ENCODE measurements around the gene TCF7L2. TPM values are rescaled to one million over a fixed set of nuclear protein-coding genes. Genes with fewer than 3 reads are reported as not detected.

TCF7L2 gene
- polyA plus RNA-seq, 1 donor from 2014 or later = 1.7 TPM

DNA sequence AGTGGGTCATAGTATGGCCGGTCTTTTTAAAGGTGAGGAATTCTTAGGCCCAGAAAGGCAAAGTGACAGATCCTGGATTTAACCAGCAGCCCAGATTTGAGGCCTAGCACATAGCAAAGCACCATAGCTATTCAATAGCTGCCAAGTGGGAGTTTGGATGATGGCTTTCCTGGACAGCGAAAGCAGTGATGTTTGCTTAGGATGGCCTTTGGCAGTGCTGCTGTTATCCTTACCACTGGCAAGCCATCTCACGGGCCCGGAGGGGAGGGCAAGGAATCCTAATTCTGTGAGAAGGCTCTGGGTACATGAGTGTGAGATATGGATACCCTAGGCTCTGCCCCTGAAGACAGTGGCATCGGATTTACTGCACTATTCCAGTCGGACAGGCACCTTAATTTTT is 50.4 kb downstream of the TCF7L2 start:
- TF ChIP-seq MXI1 (conservative IDR thresholded peaks at IDR 0.05; ENCODE audit: poor library complexity, severe bottlenecking) (no peak), CTCF (IDR thresholded peaks at IDR 0.05; ENCODE audit: poor library complexity, severe bottlenecking) (no peak), RAD21 (conservative IDR thresholded peaks at IDR 0.05) (no peak), POLR2AphosphoS5 (IDR thresholded peaks at IDR 0.05) (no peak), EZH2 (IDR thresholded peaks at IDR 0.05; ENCODE audit: borderline replicate concordance, insufficient read depth, low read length, poor library complexity, severe bottlenecking) (no peak), TAF1 (IDR thresholded peaks at IDR 0.05; ENCODE audit: low read depth) (no peak), SMC3 (conservative IDR thresholded peaks at IDR 0.05; ENCODE audit: poor library complexity) (no peak), EP300 (conservative IDR thresholded peaks at IDR 0.05; ENCODE audit: poor library complexity, severe bottlenecking) (no peak)
- TF ChIP-seq, protein P1, sequence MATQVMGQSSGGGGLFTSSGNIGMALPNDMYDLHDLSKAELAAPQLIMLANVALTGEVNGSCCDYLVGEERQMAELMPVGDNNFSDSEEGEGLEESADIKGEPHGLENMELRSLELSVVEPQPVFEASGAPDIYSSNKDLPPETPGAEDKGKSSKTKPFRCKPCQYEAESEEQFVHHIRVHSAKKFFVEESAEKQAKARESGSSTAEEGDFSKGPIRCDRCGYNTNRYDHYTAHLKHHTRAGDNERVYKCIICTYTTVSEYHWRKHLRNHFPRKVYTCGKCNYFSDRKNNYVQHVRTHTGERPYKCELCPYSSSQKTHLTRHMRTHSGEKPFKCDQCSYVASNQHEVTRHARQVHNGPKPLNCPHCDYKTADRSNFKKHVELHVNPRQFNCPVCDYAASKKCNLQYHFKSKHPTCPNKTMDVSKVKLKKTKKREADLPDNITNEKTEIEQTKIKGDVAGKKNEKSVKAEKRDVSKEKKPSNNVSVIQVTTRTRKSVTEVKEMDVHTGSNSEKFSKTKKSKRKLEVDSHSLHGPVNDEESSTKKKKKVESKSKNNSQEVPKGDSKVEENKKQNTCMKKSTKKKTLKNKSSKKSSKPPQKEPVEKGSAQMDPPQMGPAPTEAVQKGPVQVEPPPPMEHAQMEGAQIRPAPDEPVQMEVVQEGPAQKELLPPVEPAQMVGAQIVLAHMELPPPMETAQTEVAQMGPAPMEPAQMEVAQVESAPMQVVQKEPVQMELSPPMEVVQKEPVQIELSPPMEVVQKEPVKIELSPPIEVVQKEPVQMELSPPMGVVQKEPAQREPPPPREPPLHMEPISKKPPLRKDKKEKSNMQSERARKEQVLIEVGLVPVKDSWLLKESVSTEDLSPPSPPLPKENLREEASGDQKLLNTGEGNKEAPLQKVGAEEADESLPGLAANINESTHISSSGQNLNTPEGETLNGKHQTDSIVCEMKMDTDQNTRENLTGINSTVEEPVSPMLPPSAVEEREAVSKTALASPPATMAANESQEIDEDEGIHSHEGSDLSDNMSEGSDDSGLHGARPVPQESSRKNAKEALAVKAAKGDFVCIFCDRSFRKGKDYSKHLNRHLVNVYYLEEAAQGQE (IDR thresholded peaks at IDR 0.05; ENCODE audit: borderline replicate concordance) = no peak
- no peaks in the 10 kb centered on the region for H4K20me1 ChIP-seq (ENCODE audit: insufficient read depth)
- no peaks in the 10 kb centered on the region for H3K36me3 ChIP-seq (ENCODE audit: insufficient read depth, low read length)
- H3K27ac ChIP-seq (ENCODE audit: low read length) = no peak overlapping the region
- H3K79me2 ChIP-seq (replicated peaks; ENCODE audit: insufficient read depth, low read length) = peaks cover 27% of the 10 kb centered on the region
- H3K9me3 ChIP-seq (ENCODE audit: low read length) = no peaks in the 10 kb centered on the region
- no peaks in the 10 kb centered on the region for H3K27me3 ChIP-seq (ENCODE audit: insufficient read depth, low read depth, low read length)
- H2AFZ ChIP-seq (ENCODE audit: low read depth, low read length) = no peak overlapping the region
- H3K4me2 ChIP-seq (ENCODE audit: low read length) = no peak overlapping the region
- no peaks in the 10 kb centered on the region for H3K9me2 ChIP-seq (ENCODE audit: insufficient read depth, low read length)
- H3K4me3 ChIP-seq (ENCODE audit: low read length) = no peak overlapping the region
- H3F3A ChIP-seq (ENCODE audit: insufficient read depth, low read length, poor library complexity, severe bottlenecking) = no peaks in the 10 kb centered on the region
- no peak overlapping the region for H3K9ac ChIP-seq (ENCODE audit: low read length)

- H3K27ac ChIP-seq (ENCODE audit: low read length) = no peak overlapping the region
- no peak overlapping the region for H3K4me2 ChIP-seq (ENCODE audit: low read length)
- no peaks in the 10 kb centered on the region for H3K9me2 ChIP-seq (ENCODE audit: insufficient read depth, low read length)
- no peak overlapping the region for H3K9ac ChIP-seq (ENCODE audit: low read length)
- H3K79me2 ChIP-seq (replicated peaks; ENCODE audit: insufficient read depth, low read length) = peaks cover 27% of the 10 kb centered on the region
- TF ChIP-seq RAD21 (conservative IDR thresholded peaks at IDR 0.05) = no peak
- no peak for TF ChIP-seq TAF1 (IDR thresholded peaks at IDR 0.05; ENCODE audit: low read depth)
- no peak for TF ChIP-seq SMC3 (conservative IDR thresholded peaks at IDR 0.05; ENCODE audit: poor library complexity)
- TF ChIP-seq MXI1 (conservative IDR thresholded peaks at IDR 0.05; ENCODE audit: poor library complexity, severe bottlenecking) = no peak
- TF ChIP-seq, protein P1 (IDR thresholded peaks at IDR 0.05; ENCODE audit: borderline replicate concordance) = no peak
- TF ChIP-seq EP300 (conservative IDR thresholded peaks at IDR 0.05; ENCODE audit: poor library complexity, severe bottlenecking) = no peak
- no peak overlapping the region for H2AFZ ChIP-seq (ENCODE audit: low read depth, low read length)
- no peak overlapping the region for H3K4me3 ChIP-seq (ENCODE audit: low read length)
- no peaks in the 10 kb centered on the region for H3K9me3 ChIP-seq (ENCODE audit: low read length)
- no peaks in the 10 kb centered on the region for H3F3A ChIP-seq (ENCODE audit: insufficient read depth, low read length, poor library complexity, severe bottlenecking)
- no peaks in the 10 kb centered on the region for H4K20me1 ChIP-seq (ENCODE audit: insufficient read depth)
- no peaks in the 10 kb centered on the region for H3K36me3 ChIP-seq (ENCODE audit: insufficient read depth, low read length)
- H3K27me3 ChIP-seq (ENCODE audit: insufficient read depth, low read depth, low read length) = no peaks in the 10 kb centered on the region
These were observed 51.0 kb downstream of the TCF7L2 start for GRCh38 chr10:113000876-113001598.
